PC-9 (cell line): ENCODE data around the gene ZSCAN12.

ENCODE experiments used
- CTCF ChIP-seq: fragments of 200-600 bp; sonication (generic); conservative IDR thresholded peaks from 2 replicates; pipeline ENCODE4 v1.6.1; 2017; ENCODE audit warnings: mixed run types, antibody characterized with exemption, mild to moderate bottlenecking, moderate library complexity
- EZH2 ChIP-seq: fragments of 200-600 bp; sonication (generic); IDR thresholded peaks from 2 replicates; pipeline ENCODE4 v1.8.0; 2017; ENCODE audit warnings: antibody characterized with exemption, low read depth

- no peak for TF ChIP-seq CTCF
- no peak for TF ChIP-seq EZH2
Observed at GRCh38 chr6:28347119-28347518, 52.4 kb downstream of the ZSCAN12 start.
